Measurements from ENCODE around the gene SMAD6.

SMAD6 gene

GRCh38 chr15:66715720-66716655 lies 14.0 kb downstream of the SMAD6 start:
- H3K4me3 ChIP-seq (ENCODE audit: low read length): no peak overlapping the region
- TF ChIP-seq, protein P1, sequence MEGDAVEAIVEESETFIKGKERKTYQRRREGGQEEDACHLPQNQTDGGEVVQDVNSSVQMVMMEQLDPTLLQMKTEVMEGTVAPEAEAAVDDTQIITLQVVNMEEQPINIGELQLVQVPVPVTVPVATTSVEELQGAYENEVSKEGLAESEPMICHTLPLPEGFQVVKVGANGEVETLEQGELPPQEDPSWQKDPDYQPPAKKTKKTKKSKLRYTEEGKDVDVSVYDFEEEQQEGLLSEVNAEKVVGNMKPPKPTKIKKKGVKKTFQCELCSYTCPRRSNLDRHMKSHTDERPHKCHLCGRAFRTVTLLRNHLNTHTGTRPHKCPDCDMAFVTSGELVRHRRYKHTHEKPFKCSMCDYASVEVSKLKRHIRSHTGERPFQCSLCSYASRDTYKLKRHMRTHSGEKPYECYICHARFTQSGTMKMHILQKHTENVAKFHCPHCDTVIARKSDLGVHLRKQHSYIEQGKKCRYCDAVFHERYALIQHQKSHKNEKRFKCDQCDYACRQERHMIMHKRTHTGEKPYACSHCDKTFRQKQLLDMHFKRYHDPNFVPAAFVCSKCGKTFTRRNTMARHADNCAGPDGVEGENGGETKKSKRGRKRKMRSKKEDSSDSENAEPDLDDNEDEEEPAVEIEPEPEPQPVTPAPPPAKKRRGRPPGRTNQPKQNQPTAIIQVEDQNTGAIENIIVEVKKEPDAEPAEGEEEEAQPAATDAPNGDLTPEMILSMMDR (IDR thresholded peaks at IDR 0.05; ENCODE audit: insufficient read depth, low read depth, low read length, missing control alignments): no peak
- DNase-seq (ENCODE audit: low read depth): no peak

GRCh38 chr15:66716656-66717020 lies 14.6 kb downstream of the SMAD6 start:
- DNase-seq (ENCODE audit: low read depth): no peak
- TF ChIP-seq, protein P1 (IDR thresholded peaks at IDR 0.05; ENCODE audit: insufficient read depth, low read depth, low read length, missing control alignments): no peak
- H3K4me3 ChIP-seq (ENCODE audit: low read length): no peak overlapping the region

- H3K4me3 ChIP-seq (ENCODE audit: low read length): no peak overlapping the region
- TF ChIP-seq, protein P1 (IDR thresholded peaks at IDR 0.05; ENCODE audit: insufficient read depth, low read depth, low read length, missing control alignments): no peak
- no peak for DNase-seq (ENCODE audit: low read depth)
These were observed 16.4 kb downstream of the SMAD6 start for GRCh38 chr15:66718220-66718988.

- no peak overlapping the region for H3K4me3 ChIP-seq (ENCODE audit: low read length)
- TF ChIP-seq, protein P1 (IDR thresholded peaks at IDR 0.05; ENCODE audit: insufficient read depth, low read depth, low read length, missing control alignments): no peak
- DNase-seq (ENCODE audit: low read depth): no peak
These were observed 17.4 kb downstream of the SMAD6 start for GRCh38 chr15:66719471-66719870.

DNA sequence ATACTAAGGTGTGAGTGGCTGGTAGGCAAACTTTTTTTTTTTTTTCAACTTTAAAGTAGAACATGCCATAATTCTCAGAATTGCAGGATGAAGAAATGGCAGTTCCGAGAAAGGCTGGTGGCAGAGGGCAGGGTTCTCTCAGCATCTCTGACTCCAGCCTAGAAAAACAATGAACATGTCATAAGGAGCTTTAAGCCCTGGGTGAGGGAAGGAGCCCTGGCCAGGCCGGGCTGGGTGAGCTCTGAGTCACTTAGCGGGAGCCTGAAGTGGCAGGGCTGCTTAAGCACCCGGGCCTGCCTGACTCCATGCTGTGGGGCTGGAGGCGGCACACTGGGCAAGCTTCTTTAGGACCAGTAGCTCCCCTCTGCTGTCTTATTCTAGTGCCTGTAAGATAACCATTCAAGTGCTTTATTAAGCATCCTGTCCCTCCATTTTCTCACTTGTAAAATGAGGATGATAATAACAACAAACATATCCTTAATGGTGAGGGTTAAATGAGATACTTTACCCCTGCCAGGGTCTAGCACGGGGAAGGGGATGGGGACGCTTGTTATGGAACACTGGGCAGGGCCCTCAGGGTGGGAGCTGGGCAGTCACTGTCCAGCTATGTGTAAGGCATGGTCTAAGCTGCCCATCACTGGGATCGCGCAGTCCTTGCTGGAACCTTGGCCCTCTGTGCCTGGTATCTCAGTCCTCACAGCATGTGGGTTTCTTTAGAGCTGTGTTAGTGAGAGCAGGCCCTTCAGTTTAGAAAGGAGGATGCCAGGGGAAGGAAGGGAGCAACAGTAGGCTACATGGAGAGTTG lies 18.4 kb downstream of the SMAD6 start:
- TF ChIP-seq, protein P1 (IDR thresholded peaks at IDR 0.05; ENCODE audit: insufficient read depth, low read depth, low read length, missing control alignments): no peak
- H3K4me3 ChIP-seq (ENCODE audit: low read length): no peak overlapping the region
- DNase-seq (ENCODE audit: low read depth): peak; percentile 79

DNA sequence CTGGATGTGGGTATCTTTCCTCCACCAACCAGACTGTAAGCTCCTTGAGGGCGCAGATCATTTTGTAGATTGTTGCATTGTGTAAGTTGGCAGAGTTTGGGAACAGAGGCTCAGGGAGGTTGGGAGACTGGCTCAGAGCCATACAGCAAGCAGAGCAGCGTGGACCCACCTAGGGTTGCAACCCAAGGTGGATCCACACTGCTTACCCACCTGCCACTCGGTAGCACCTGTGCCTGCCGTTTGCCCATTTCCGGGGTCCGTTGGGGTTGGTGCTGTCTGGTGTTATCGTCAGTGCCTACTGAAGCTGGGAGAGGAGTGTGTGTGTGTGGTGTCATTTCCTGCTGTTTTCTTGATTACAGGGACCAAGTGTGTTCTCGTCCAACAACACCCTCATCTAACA lies 19.0 kb downstream of the SMAD6 start:
- TF ChIP-seq, protein P1 (IDR thresholded peaks at IDR 0.05; ENCODE audit: insufficient read depth, low read depth, low read length, missing control alignments): no peak
- no peak for DNase-seq (ENCODE audit: low read depth)
- H3K4me3 ChIP-seq (ENCODE audit: low read length): no peak overlapping the region
